ENCODE measurements around the gene LRIT1. TPM values are rescaled to one million over a fixed set of nuclear protein-coding genes. Genes with fewer than 3 reads are reported as not detected.

LRIT1 gene, protein sequence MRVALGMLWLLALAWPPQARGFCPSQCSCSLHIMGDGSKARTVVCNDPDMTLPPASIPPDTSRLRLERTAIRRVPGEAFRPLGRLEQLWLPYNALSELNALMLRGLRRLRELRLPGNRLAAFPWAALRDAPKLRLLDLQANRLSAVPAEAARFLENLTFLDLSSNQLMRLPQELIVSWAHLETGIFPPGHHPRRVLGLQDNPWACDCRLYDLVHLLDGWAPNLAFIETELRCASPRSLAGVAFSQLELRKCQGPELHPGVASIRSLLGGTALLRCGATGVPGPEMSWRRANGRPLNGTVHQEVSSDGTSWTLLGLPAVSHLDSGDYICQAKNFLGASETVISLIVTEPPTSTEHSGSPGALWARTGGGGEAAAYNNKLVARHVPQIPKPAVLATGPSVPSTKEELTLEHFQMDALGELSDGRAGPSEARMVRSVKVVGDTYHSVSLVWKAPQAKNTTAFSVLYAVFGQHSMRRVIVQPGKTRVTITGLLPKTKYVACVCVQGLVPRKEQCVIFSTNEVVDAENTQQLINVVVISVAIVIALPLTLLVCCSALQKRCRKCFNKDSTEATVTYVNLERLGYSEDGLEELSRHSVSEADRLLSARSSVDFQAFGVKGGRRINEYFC
- total RNA-seq: not detected
- not detected for total RNA-seq (2013)

- WGBS (ENCODE audit: insufficient coverage): 84% methylated on average over 13 of the region's 13 CpGs
- H3K4me1 Mint-ChIP-seq: no peaks in the 10 kb centered on the region
- no peaks in the 10 kb centered on the region for H3K9me3 Mint-ChIP-seq
- H3K36me3 Mint-ChIP-seq: no peaks in the 10 kb centered on the region
- H3K27ac Mint-ChIP-seq: no peak within 1 kb of the TSS
- ATAC-seq (no peak), DNase-seq (no peak)
- no peaks in the 10 kb centered on the region for H3K9me3 ChIP-seq (ENCODE audit: control insufficient read depth, insufficient read depth, low read length)
- H3K27ac ChIP-seq (ENCODE audit: low read length): no peak within 1 kb of the TSS
- no peak within 1 kb of the TSS for H3K4me3 Mint-ChIP-seq
- no peak within 1 kb of the TSS for H3K4me3 ChIP-seq (ENCODE audit: low read length)
- no peaks in the 10 kb centered on the region for H3K4me1 ChIP-seq (ENCODE audit: control insufficient read depth, insufficient read depth, low read length)
- no peaks in the 10 kb centered on the region for H3K27me3 ChIP-seq (ENCODE audit: control insufficient read depth, insufficient read depth, low read length)
- intact Hi-C loops (cut with micrococcal nuclease): no loop called here
- H3K36me3 ChIP-seq (ENCODE audit: control insufficient read depth, insufficient read depth, low read length): no peaks in the 10 kb centered on the region
- H3K27me3 Mint-ChIP-seq (ENCODE audit: low read depth in 2 of 2): peaks cover 16 to 28% of the 10 kb centered on the region in 2 donors
- TF ChIP-seq CTCF (IDR thresholded peaks at IDR 0.05): no peak
Observed at GRCh38 chr10:84241185-84241790, at the start of gene LRIT1. Gene LRIT1, minus strand, starts transcription at chr10:84241546. Its CDS starts 107 bp downstream, at chr10:84241439.

DNA sequence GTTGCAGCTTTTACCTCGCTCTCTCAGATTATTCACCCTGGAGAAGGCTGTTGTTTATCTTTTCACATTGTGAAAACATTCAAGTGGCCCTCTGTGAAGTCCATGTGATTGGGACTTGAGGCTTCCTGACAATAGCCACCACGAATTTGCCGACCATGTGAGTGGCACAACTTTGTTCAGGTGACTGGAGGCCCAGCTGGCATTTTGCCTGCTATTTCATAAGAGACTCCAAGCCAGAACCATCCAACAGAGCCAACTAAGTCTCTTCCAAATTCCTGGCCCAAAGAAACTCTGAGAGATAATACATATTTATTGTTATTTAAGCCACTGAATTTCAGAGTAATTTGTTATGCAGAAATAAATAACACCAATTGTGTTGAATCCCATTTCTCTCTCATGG is 48.9 kb upstream of the LRIT1 start:
- Histone ChIP-seq H3K27ac (ENCODE audit: low read length) (no peak overlapping the region), H3K4me1 (ENCODE audit: control insufficient read depth, insufficient read depth, low read length) (no peaks in the 10 kb centered on the region), H3K36me3 (ENCODE audit: control insufficient read depth, insufficient read depth, low read length) (no peaks in the 10 kb centered on the region), H3K9me3 (ENCODE audit: control insufficient read depth, insufficient read depth, low read length) (no peaks in the 10 kb centered on the region), H3K4me3 (ENCODE audit: low read length) (no peak overlapping the region), H3K27me3 (ENCODE audit: control insufficient read depth, insufficient read depth, low read length) (no peaks in the 10 kb centered on the region)
- intact Hi-C loops (cut with micrococcal nuclease): no loop called here
- H3K4me1 Mint-ChIP-seq: no peaks in the 10 kb centered on the region
- H3K4me3 Mint-ChIP-seq: no peak overlapping the region
- H3K9me3 Mint-ChIP-seq: no peaks in the 10 kb centered on the region
- no peak for TF ChIP-seq CTCF (IDR thresholded peaks at IDR 0.05)
- no peaks in the 10 kb centered on the region for H3K36me3 Mint-ChIP-seq
- no peak overlapping the region for H3K27ac Mint-ChIP-seq
- ATAC-seq (no peak), DNase-seq (no peak)
- peaks cover 11 to 13% of the 10 kb centered on the region in 2 donors for H3K27me3 Mint-ChIP-seq (ENCODE audit: low read depth in 2 of 2)
- 69% methylated on average over 3 of the region's 3 CpGs for WGBS (ENCODE audit: insufficient coverage)

GRCh38 chr10:84289521-84290200 is 48.3 kb upstream of the LRIT1 start:
- intact Hi-C loops (cut with micrococcal nuclease): no loop called here
- no peaks in the 10 kb centered on the region for H3K4me1 Mint-ChIP-seq
- H3K9me3 Mint-ChIP-seq: no peaks in the 10 kb centered on the region
- H3K4me3 Mint-ChIP-seq: no peak overlapping the region
- peaks cover 11 to 13% of the 10 kb centered on the region in 2 donors for H3K27me3 Mint-ChIP-seq (ENCODE audit: low read depth in 2 of 2)
- no peaks in the 10 kb centered on the region for H3K36me3 ChIP-seq (ENCODE audit: control insufficient read depth, insufficient read depth, low read length)
- H3K27me3 ChIP-seq (ENCODE audit: control insufficient read depth, insufficient read depth, low read length): no peaks in the 10 kb centered on the region
- H3K4me3 ChIP-seq (ENCODE audit: low read length): no peak overlapping the region
- H3K9me3 ChIP-seq (ENCODE audit: control insufficient read depth, insufficient read depth, low read length): no peaks in the 10 kb centered on the region
- H3K27ac Mint-ChIP-seq: no peak overlapping the region
- DNase-seq (no peak), ATAC-seq (no peak)
- no peak overlapping the region for H3K27ac ChIP-seq (ENCODE audit: low read length)
- H3K4me1 ChIP-seq (ENCODE audit: control insufficient read depth, insufficient read depth, low read length): no peaks in the 10 kb centered on the region
- no peak for TF ChIP-seq CTCF (IDR thresholded peaks at IDR 0.05)
- WGBS (ENCODE audit: insufficient coverage): 93% methylated on average over 1 of the region's 1 CpG
- H3K36me3 Mint-ChIP-seq: no peaks in the 10 kb centered on the region
